GM21381 (cell line): ENCODE measurements around the gene DSTN.
"Not testable (repeated sequence)": the region's sequence is repeated elsewhere in the genome, so short reads cannot be mapped to it uniquely, and the experiment has no call there.

Experiments used
- ATAC-seq: cut with Tn5 transposase; IDR thresholded peaks from one replicate; pipeline ENCODE4 v1.9.1; 2021; ENCODE audit warnings: mild to moderate bottlenecking, moderate library complexity; ENCODE audit not compliant: unreplicated experiment

Gene DSTN

DNA sequence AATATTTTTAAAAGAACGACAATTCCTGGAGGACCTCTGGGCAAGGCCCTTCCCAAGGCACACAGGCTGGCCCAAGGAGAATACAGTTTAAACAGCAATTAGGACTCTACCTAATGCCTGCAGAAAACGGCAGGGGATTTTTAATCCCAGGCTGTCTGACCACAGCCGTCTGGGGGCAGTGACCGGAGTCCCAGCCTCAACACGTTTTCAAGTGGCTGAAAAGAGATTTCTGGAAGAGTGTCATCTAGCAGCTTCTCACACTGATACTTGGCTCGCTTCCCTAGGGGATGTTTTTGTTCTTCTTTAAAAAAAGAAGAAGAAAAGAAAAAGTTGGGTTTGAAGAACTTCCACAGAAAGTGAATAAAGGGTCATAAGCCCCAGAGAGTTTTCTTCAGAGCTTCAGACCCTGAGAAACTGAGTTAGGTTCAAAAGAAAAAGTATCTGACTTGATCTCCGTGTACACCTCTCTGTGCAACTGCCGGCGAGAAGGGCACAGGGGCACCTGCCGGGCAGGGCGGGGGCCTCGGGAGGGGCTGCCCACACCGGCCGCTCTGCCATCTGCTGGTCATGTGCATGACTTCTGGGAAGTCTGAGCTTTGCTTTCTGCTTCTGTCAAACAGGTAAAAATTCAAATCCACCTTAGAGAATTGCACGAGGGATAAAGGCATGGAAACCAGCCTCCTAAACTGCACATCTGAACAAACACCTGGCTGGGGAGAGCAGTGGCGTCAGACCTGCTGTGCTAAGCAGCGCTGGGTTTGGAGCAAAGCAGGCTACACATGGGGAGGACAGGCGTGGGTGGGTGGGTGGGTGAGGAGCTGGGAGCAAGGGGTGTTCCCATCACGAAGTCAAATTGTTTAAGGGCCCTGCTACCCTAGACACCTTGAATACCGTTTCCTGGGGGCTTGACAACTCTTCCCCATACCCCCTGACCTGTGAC is 79.2 kb downstream of the DSTN start:
- no peak for ATAC-seq

DNA sequence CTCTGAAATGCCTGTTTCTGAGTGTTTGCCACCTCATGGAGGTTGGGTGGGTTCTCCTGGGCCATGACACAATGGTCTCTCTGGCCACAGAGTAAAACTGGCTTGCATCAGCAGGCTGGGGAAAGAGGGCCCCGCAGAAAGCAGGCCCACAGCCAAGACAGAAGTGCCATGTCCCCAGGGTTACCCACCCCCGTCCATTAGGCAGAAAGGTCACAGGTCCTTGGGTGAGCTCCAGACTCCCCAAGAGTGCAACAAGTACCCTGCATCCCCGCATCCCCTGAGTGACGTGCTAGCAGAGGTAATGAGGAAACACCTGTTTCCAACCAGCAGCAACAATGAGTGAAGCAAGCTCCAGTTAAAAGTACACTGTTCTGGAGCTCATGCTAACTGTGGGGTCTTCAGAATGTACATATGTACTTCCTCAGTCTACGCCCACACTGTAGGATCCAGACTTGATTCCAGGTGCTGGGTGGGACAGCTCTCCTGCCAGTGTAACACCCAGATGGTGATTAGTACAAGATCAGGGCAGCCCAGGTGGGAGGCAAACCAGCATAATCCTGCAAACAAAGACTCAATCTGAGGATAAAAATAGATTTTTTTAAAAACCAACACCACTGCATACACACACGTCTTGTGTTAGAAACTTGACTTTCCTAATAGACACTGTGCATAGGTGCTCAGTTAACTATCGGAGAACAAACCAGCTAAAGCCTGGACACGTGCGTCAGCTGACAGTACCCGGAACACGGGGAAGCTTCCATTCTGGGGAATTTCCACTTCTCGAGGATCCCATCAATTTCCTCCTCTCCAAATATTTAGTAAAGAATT is 80.6 kb downstream of the DSTN start:
- no peak for ATAC-seq

DNA sequence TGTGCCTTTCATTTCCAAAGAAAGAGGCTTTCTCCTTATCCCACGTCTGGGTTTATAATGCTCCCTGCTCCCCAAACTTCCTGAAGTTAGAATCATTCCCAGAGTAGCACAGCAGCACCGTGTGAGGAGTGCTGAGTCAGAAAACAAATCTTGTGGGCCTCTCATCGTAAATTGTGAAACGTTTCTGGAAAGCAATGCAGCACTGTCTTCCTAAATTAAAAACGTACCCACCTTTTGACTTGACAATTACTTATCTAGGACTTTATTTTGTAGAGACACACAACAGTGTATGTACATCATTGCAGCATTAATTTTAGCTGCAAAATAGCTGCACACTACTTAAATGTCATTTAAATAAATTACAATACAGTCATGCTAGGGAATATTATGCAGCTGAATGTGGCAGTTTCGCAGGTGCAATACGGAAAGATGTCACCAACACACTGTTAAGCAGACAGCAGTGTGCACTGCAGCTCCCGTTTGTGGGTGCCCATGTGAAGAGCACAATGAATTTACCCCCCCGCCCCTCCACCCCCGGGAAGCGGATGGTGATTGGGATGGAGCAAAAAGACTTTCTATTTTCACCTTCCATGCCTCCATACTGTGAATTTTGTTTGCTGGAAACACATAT is 81.4 kb downstream of the DSTN start:
- ATAC-seq: no peak

GRCh38 chr20:17651760-17652388 is 82.0 kb downstream of the DSTN start:
- no peak for ATAC-seq

- ATAC-seq: no peak
These were observed 82.5 kb downstream of the DSTN start for GRCh38 chr20:17652411-17652810.

- ATAC-seq: no peak
These were observed 84.2 kb downstream of the DSTN start for GRCh38 chr20:17653835-17654648.

GRCh38 chr20:17654649-17655285 is 84.9 kb downstream of the DSTN start:
- no peak for ATAC-seq

- ATAC-seq: no peak
These were observed 85.4 kb downstream of the DSTN start for GRCh38 chr20:17655286-17655651.

GRCh38 chr20:17655865-17656479 is 86.1 kb downstream of the DSTN start:
- no peak for ATAC-seq

- ATAC-seq: no peak
These were observed 87.4 kb downstream of the DSTN start for GRCh38 chr20:17657079-17657825.

- no peak for ATAC-seq
These were observed 88.2 kb downstream of the DSTN start for GRCh38 chr20:17657898-17658647.

- ATAC-seq: no peak
These were observed 88.7 kb downstream of the DSTN start for GRCh38 chr20:17658648-17658993.

DNA sequence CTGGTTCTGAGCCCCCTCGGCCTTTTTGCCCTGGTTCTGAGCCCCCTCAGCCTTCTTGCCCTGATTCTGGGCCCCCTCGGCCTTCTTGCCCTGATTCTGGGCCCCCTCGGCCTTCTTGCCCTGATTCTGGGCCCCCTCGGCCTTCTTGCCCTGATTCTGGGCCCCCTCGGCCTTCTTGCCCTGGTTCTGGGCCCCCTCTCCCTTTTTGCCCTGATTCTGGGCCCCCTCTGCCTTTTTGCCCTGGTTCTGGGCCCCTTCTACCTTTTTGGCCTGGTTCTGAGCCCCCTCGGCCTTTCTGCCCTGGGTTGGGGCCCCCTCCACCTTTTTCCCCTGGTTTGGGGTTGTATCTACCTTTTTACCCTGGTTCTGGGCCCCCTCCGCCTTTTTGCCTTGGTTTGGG is 89.5 kb downstream of the DSTN start:
- not testable (repeated sequence) for ATAC-seq
